Activated T-helper 1 cell treated with anti-CD3 and anti-CD28 coated beads, Interleukin-12 subunit alpha, Interleukin-12 subunit beta, Interleukin-2, Interleukin-4 antibody, amounts not matched to agents 30 ng/mL and 10 ng/mL and 1 ng/mL, durations not matched to agents 14 hours and 24 hours and 36 hours (primary cell): ENCODE measurements around the gene HSPG2. TPM values are rescaled to one million over a fixed set of nuclear protein-coding genes. Genes with fewer than 3 reads are reported as not detected.
"Not testable (repeated sequence)": the region's sequence is repeated elsewhere in the genome, so short reads cannot be mapped to it uniquely, and the experiment has no call there.

Experiments
- DNase-seq: peaks from one replicate; pipeline ENCODE4 v3.0.0; 2021; ENCODE audit warnings: low spot score
- H3K27ac Mint-ChIP-seq: one replicate; pipeline ENCODE4 v1.8.0; 2021; ENCODE audit warnings: mild to moderate bottlenecking, mixed read lengths
- H3K27me3 Mint-ChIP-seq: one replicate; pipeline ENCODE4 v1.8.0; 2022; ENCODE audit warnings: mild to moderate bottlenecking, moderate library complexity, mixed read lengths; ENCODE audit not compliant: insufficient read depth
- H3K36me3 Mint-ChIP-seq: one replicate; pipeline ENCODE4 v1.8.0; 2021; ENCODE audit warnings: low read depth, mixed read lengths
- H3K4me1 Mint-ChIP-seq: one replicate; pipeline ENCODE4 v1.8.0; 2021; ENCODE audit warnings: low read depth, mixed read lengths
- H3K4me3 Mint-ChIP-seq: one replicate; pipeline ENCODE4 v1.8.0; 2021; ENCODE audit warnings: mild to moderate bottlenecking, moderate library complexity, mixed read lengths
- H3K9me3 Mint-ChIP-seq: one replicate; pipeline ENCODE4 v1.8.0; 2021; ENCODE audit warnings: mixed read lengths
- intact Hi-C: fragments of 100-400 bp; cut with micrococcal nuclease; formaldehyde crosslinking; loops from one replicate; pipeline ENCODE4 v1.15.1; 2024
- total RNA-seq: library from RNA; stranded (reverse); gene quantifications from 2 replicates; pipeline ENCODE4 v1.2.3, GENCODE V29; 2022

Gene HSPG2
- total RNA-seq, 1 donor from 2014 or later, result 2.4 TPM

DNA sequence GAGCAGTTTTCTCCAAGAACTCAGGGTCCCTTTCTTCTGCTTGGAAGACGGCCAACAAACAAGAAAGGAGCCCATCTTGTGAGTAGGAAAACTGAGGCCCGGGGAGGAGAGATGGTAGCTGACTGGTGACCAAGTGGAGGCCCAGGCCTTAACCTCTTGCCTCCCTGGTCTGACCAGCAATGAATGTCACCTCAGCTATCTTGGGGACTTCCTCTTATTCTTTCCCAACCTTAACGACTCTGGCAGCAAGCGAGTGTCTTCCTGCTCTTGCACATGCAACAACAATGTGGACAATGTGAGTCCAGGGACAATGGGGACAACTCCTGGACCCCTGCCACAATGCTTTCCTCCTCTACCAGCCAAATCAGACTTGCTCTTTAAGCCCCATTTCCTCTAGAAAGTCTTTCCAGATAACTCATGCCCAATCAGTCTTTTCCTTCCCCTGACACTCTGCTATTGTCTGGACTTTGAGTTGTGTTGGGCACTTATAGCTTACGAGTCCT, 12.6 kb downstream of the HSPG2 start:
- H3K36me3 Mint-ChIP-seq, result no peaks in the 10 kb centered on the region
- no peaks in the 10 kb centered on the region for H3K9me3 Mint-ChIP-seq
- no peak overlapping the region for H3K4me3 Mint-ChIP-seq
- no peak overlapping the region for H3K27ac Mint-ChIP-seq
- H3K4me1 Mint-ChIP-seq, result no peaks in the 10 kb centered on the region
- no peak for DNase-seq
- intact Hi-C loops, result no loop called here
- no peaks in the 10 kb centered on the region for H3K27me3 Mint-ChIP-seq

DNA sequence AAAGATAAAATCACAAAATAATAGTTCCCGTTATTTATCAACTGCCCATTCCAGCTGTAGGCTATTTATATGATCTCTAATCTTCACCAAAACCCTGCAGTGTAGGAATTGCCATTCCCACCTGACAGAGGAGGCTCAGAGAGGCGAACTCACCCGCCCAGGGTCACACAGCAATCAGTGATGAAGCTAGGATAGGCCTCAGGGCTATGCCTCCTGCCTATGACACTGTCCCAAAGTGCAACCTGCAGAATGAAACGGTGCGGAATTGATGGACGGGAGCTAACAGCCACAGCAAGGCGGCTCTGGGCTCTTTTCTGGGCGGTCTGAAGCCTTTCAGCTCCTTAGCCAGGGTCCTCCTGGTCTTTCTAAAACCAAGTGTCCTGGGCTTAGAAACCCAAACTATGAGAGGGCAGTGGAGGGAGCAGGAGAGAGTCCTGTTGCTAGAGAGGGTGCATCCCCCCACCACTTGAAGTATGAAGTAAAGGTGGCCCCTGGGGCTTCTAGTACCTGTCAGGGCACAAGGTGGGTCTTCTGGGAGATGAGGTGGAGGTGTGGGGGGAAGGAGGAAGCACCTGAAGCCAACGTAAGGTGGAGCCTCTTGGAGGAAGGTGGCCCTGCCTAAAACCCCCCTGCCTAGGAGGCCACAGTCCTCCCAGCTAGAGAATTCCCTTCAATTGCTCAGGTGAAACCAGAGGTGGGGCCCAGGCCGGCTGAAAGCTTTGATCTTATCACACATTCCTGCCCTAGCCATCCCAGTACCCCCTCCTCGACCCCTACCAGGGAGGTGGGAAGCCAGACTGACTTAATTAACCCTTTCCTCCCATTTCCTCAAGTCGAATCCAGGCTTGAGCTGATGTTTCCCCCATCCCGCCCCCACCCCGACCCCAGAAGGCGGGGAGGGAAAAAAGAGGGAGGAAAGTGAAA, 14.8 kb downstream of the HSPG2 start:
- H3K36me3 Mint-ChIP-seq, result no peaks in the 10 kb centered on the region
- DNase-seq, result no peak
- intact Hi-C loops, result no loop called here
- H3K4me3 Mint-ChIP-seq, result no peak overlapping the region
- no peak overlapping the region for H3K27ac Mint-ChIP-seq
- no peaks in the 10 kb centered on the region for H3K27me3 Mint-ChIP-seq
- no peaks in the 10 kb centered on the region for H3K4me1 Mint-ChIP-seq
- H3K9me3 Mint-ChIP-seq, result no peaks in the 10 kb centered on the region

DNA sequence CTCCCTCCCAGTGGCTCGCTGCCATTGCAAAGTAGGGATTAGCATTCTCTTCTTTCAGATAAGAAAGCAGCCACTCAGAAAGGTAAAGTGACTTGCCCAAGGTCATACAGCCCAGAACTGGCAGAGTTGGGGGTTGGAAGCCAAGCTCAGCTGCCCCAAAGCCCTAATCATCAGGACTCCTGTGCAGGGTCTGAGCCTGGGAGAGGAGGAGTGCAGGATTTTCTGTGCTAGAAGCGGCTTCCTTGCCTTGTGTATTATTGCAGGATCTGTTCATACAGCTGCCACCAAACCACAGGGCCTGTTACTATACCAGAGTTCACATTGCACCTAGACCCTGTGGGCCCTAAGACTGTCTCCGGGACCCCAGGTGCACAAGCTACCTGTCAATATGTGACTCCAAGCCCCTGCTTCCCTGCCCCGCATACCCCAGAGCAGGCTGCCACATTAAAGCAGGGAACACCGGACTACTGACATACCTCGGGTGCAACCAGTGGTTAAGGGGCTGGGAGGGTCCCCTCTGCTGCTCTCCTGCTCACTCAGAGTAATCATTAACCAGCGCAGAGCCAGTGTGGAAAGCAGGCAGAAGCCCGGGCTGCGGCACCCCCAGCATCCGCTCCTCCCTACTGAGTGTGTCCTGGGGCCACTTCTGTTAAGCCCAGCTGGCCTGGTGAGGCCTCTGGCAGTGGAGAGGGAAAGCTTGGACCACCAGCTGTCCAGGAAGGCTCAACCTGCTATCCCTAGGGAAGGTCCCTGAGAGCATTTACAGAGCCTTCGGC, 15.8 kb downstream of the HSPG2 start:
- no peaks in the 10 kb centered on the region for H3K36me3 Mint-ChIP-seq
- no peaks in the 10 kb centered on the region for H3K9me3 Mint-ChIP-seq
- no peaks in the 10 kb centered on the region for H3K4me1 Mint-ChIP-seq
- no peak overlapping the region for H3K27ac Mint-ChIP-seq
- H3K27me3 Mint-ChIP-seq, result no peaks in the 10 kb centered on the region
- DNase-seq, result no peak
- no peak overlapping the region for H3K4me3 Mint-ChIP-seq
- intact Hi-C loops, result no loop called here

DNA sequence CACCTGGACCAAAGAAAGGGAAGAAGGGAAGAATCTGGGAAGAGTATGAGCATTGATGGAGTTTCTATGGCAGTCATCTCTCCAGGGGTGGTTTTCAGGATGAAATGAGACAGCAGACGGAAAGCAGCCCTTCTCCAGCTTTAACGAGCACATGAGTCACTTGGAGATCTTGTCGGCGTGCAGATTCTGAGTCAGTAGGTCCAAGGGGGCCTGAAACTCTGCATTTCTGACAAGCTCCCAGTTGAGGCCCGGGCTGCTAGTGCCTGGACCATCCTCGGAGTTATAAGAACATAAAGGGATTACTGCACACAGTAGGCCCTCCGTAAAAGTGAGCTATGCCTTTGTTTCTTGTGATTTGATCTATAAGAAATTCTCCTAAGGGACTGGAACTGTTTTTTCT, 17.6 kb downstream of the HSPG2 start:
- no peak for DNase-seq
- intact Hi-C loops, result no loop called here
- Mint-ChIP-seq H3K4me1 (no peaks in the 10 kb centered on the region), H3K9me3 (no peaks in the 10 kb centered on the region), H3K36me3 (no peaks in the 10 kb centered on the region), H3K4me3 (no peak overlapping the region), H3K27me3 (no peaks in the 10 kb centered on the region), H3K27ac (no peak overlapping the region)

DNA sequence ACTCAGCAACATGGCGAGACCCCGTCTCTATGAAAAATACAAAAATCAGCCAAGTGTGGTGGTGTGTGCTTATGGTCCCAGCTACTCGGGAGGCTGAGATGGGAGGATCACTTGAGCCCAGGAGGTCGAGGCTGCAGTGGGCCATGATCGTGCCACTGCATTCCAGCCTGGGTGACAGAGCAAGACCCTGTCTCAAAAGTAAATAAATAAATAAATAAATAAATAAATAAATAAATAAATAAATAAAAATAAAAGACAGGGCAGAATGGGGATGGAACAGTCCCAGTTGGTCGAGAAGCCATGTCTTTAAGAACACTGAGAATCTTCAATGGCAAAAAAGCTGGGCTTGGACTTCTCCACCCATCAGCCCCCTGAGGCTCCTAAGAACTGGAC, 19.9 kb downstream of the HSPG2 start:
- H3K4me1 Mint-ChIP-seq, H3K36me3 Mint-ChIP-seq, H3K4me3 Mint-ChIP-seq, DNase-seq, H3K9me3 Mint-ChIP-seq, H3K27ac Mint-ChIP-seq, H3K27me3 Mint-ChIP-seq, intact Hi-C loops: not testable (repeated sequence)

DNA sequence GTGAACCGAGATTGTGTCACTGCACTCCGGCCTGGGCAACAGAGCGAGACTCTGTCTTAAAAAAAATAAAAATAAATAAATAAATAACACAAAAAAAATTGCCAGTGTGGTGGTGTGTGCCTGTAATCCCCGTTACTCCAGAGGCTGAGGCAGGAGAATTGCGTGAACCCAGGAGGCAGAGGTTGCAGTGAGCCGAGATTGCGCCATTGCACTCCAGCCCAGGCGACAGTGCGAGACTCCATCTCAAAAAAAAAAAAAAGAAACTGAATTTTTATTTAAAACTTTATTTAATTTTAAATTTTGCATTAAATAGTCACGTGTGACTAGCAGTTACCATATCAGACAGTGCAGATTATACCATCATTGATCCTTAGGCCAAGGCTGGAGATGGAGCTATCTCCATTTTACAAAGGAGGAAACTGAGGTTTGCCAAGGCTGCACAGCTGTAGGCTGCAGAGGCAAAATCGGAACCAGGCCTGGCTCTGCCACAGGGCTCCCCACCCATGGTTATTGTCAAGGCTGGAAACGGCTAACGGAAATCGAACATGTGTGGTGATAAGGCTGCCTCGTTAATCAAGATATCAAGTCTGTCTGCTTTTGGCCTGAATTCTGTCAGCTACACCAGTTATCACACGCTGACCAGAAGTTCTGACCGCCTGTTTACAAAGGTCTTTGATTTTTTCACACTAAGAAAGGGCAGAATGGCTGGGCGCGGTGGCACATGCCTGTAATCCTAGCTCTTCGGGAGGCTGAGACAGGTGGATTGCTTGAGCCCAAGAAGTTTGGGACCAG, 20.5 kb downstream of the HSPG2 start:
- intact Hi-C loops, result no loop called here
- DNase-seq, result no peak
- Mint-ChIP-seq H3K36me3 (no peaks in the 10 kb centered on the region), H3K4me3 (no peak overlapping the region), H3K27me3 (no peaks in the 10 kb centered on the region), H3K9me3 (no peaks in the 10 kb centered on the region), H3K27ac (no peak overlapping the region), H3K4me1 (peaks cover 7% of the 10 kb centered on the region)

DNA sequence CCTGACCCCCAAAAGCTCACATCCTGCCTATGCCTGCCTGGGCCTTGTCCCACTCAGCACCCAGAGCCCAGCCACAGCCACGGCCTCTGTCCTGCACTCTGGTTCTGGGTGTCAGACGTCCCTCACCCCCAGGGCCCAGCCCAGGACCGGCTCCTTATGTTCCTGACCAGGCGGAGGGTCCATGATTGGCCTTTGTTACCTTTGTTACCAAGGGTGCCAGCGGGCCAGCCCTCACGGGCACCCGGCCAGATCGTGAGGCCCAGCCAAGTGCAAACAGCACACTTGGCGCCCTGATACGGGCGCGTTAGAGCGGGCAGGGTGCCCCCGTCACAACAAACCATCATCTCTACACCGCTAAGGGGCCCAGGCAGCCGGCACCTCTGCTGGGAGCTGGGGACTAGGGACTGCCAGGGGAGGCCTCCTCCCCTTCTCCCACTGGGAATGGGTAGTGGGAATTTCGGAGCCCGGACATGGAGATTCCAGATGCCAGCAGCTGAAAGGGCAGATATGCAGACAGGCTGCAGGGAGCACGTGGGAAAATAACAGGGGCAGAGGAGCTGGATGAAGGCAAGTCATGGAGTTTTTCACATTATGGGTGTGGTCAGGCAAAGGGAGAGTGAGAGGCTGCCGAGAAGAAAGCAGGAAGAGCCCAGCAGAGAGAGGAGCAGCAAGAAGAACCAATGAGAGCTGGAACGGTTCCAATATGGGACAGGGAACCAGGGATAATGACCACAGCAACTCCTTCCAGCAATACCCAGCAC, 22.1 kb downstream of the HSPG2 start:
- Mint-ChIP-seq H3K36me3 (no peaks in the 10 kb centered on the region), H3K9me3 (no peaks in the 10 kb centered on the region), H3K4me3 (no peak overlapping the region), H3K27ac (no peak overlapping the region), H3K4me1 (peaks cover 10% of the 10 kb centered on the region), H3K27me3 (no peaks in the 10 kb centered on the region)
- intact Hi-C loops, result no loop called here
- DNase-seq, result no peak

DNA sequence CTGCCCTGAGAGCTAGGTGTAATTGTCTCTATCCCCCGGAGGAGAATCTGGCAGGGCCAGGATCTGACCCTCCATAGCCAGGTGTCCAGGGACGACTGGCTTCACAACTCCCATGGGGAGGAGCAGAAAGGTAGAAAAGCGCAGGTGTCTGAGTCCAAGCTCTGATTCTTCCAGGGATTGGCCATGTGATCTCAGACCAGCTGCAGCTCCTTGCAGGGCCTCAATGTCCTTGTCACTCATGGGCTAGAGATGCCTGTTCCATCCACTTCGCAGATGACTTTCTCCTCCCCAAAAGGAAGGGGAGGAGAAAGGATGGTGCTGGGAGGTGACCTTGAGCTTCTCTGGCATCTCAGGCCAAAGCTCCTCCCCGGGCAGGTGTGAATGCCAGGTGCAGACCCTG, 22.7 kb downstream of the HSPG2 start:
- Mint-ChIP-seq H3K4me3 (no peak overlapping the region), H3K27ac (no peak overlapping the region), H3K4me1 (peaks cover 17% of the 10 kb centered on the region), H3K9me3 (no peaks in the 10 kb centered on the region), H3K36me3 (no peaks in the 10 kb centered on the region), H3K27me3 (no peaks in the 10 kb centered on the region)
- intact Hi-C loops, result no loop called here
- no peak for DNase-seq

DNA sequence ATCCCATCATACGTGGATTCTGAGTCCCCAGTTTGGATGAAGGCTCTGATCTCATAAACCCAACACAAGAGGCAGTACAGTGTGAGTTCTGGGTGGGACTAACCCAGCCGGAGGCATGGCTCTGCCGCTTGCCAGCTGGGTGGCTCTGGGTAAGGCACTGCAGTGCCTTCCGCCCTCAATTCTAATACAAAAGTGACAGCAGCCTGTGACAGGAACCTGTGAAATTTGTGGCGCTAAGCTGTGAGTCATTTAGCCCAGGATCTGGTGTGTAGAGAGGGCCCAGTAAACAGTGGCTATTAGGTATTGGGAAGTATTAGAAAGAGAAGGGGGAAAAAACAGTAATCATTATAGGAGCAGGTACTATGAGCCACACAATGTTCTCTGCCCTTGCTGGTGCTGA, 23.3 kb downstream of the HSPG2 start:
- H3K4me3 Mint-ChIP-seq, result no peak overlapping the region
- no peaks in the 10 kb centered on the region for H3K36me3 Mint-ChIP-seq
- H3K4me1 Mint-ChIP-seq, result peaks cover 21% of the 10 kb centered on the region
- no peak overlapping the region for H3K27ac Mint-ChIP-seq
- no peaks in the 10 kb centered on the region for H3K9me3 Mint-ChIP-seq
- intact Hi-C loops, result no loop called here
- H3K27me3 Mint-ChIP-seq, result no peaks in the 10 kb centered on the region
- no peak for DNase-seq

DNA sequence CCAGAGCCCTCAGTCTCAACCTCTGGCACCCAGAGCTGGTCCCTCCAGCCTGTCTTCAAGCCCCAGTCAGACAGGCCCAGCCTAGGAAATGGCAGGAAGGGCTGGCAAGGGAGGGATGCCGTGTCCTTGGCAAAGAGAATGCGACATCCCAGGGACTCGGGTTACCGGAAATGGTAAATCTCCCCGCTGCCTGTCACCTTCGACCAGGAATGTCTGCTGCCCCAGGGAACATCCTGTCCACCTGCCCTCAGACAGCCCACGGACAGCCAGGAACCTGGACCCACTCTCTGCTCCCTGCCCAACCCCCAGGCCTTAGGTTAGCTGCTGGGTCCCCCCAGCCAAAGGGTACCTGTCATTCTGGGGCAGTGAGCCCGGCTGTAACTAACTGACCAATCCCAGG, 23.9 kb downstream of the HSPG2 start:
- no peaks in the 10 kb centered on the region for H3K9me3 Mint-ChIP-seq
- H3K4me1 Mint-ChIP-seq, result peaks cover 21% of the 10 kb centered on the region
- H3K4me3 Mint-ChIP-seq, result no peak overlapping the region
- no peaks in the 10 kb centered on the region for H3K36me3 Mint-ChIP-seq
- intact Hi-C loops, result no loop called here
- H3K27ac Mint-ChIP-seq, result no peak overlapping the region
- no peaks in the 10 kb centered on the region for H3K27me3 Mint-ChIP-seq
- no peak for DNase-seq

DNA sequence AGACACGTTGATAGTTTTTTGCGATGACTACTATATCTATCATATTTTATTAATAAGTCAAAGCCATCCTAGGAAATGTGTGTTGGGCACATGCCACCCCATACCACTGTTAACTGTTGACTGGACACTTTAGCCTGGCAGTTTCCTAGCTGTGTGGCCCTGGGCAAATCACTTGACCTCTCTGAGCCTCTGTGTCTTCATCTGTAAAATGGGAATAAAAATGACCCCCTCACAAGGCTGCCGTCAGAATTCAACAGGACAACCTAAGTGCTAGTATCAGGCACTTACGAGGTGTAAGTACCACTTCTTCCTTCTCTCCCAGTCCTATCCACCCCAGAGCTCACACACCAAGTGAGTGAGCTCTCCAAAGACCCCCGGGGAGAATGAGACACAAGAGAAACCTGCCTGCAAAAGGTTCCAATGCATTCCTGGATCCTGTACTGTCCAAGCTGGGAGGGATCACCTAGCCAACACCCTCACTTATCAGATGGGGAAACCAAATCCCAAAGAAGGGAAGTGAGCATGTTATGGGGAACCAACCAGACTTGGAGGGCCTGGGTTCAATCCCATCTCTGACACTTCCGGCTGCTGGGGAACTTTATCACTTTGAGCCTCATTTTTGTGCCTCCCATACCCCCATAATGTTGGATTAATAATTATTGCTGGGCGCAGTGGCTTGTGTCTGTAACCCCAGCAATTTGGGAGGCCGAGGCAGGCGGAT, 24.9 kb downstream of the HSPG2 start:
- Mint-ChIP-seq H3K27me3 (peaks cover 3% of the 10 kb centered on the region), H3K27ac (no peak overlapping the region), H3K4me3 (no peak overlapping the region), H3K9me3 (no peaks in the 10 kb centered on the region), H3K36me3 (no peaks in the 10 kb centered on the region), H3K4me1 (peaks cover 21% of the 10 kb centered on the region)
- intact Hi-C loops, result no loop called here
- DNase-seq, result no peak
